T-cell (primary cell): ENCODE results near the gene CDC23. TPM values are rescaled to one million over a fixed set of nuclear protein-coding genes. Genes with fewer than 3 reads are reported as not detected.

Experiments used
- ATAC-seq, 4 experiments: fragments of 200-7000 bp in 3 of 4; fragments of 150-1000 bp in 1 of 4; cut with Tn5 transposase; replicated peaks in 1 of 4; 1 replicate in 3 of 4; 2 replicates in 1 of 4; pipeline ENCODE4 v1.10.0; 2021; ENCODE audit warnings: moderate library complexity in 3 of 4, mild to moderate bottlenecking in 2 of 4, moderate number of reproducible peaks in 1 of 4
- CTCF ChIA-PET, 2 donors: fragments of 300-600 bp; sonication (Branson Sonifier 250); formaldehyde crosslinking; loops; one replicate each; lab custom pipeline; 2022; ENCODE audit warnings: antibody characterized with exemption in 2 of 2; lab: Charles Lee
- POLR2A ChIA-PET, 2 donors: fragments of 300-600 bp; sonication (Branson Sonifier 250); formaldehyde crosslinking; loops; one replicate each; lab custom pipeline; 2022; ENCODE audit warnings: antibody characterized with exemption in 2 of 2; lab: Charles Lee
- DNase-seq, 35 experiments: peaks; one replicate each; pipeline versions ENCODE4 v3.0.0 to v3.0.0-alpha.2; 2013 to 2023
- H3K27ac ChIP-seq: one replicate; pipeline ENCODE4 v1.5.1; 2013; ENCODE audit warnings: low read length
- H3K27me3 ChIP-seq, 2 experiments: replicated peaks in 1 of 2; 1 replicate in 1 of 2; 2 replicates in 1 of 2; pipeline versions ENCODE4 v1.6.1 to v1.7.0; 2013; ENCODE audit warnings: low read length in 1 of 2, mixed read lengths in 1 of 2; ENCODE audit not compliant: control insufficient read depth in 2 of 2, insufficient read depth in 2 of 2; ENCODE audit errors: extremely low read depth in 1 of 2
- H3K36me3 ChIP-seq, 2 donors: 1 replicate in 1 of 2; 2 replicates in 1 of 2; pipeline versions ENCODE4 v1.6.1 to v1.7.0; 2013; ENCODE audit warnings: low read length in 1 of 2; ENCODE audit not compliant: control insufficient read depth in 2 of 2, insufficient read depth in 1 of 2; ENCODE audit errors: extremely low read depth in 1 of 2
- H3K4me1 ChIP-seq, 2 experiments: 1 replicate in 1 of 2; 2 replicates in 1 of 2; pipeline versions ENCODE4 v1.6.1 to v1.7.0; 2013; ENCODE audit warnings: low read length in 2 of 2, mixed read lengths in 1 of 2; ENCODE audit not compliant: insufficient read depth in 2 of 2, control insufficient read depth in 1 of 2; ENCODE audit errors: extremely low read depth in 1 of 2
- H3K4me3 ChIP-seq, 2 donors: 1 replicate in 1 of 2; 2 replicates in 1 of 2; pipeline versions ENCODE4 v1.5.1 to v1.7.0; 2013; ENCODE audit warnings: mild to moderate bottlenecking in 2 of 2, low read length in 1 of 2, moderate library complexity in 1 of 2; ENCODE audit not compliant: control insufficient read depth in 1 of 2; ENCODE audit errors: extremely low read depth in 1 of 2
- H3K9me3 ChIP-seq: 2 replicates; pipeline ENCODE4 v1.7.0; 2013
- H3K27ac Mint-ChIP-seq, 2 donors: one replicate each; pipeline ENCODE4 v1.8.0; 2020 to 2021; ENCODE audit warnings: mild to moderate bottlenecking in 2 of 2, mixed read lengths in 2 of 2
- H3K27me3 Mint-ChIP-seq, 2 donors: one replicate each; pipeline ENCODE4 v1.8.0; 2021 to 2022; ENCODE audit warnings: mixed read lengths in 2 of 2
- H3K36me3 Mint-ChIP-seq: one replicate; pipeline ENCODE4 v1.8.0; 2021; ENCODE audit warnings: mixed read lengths
- H3K4me1 Mint-ChIP-seq, 3 donors: one replicate each; pipeline ENCODE4 v1.8.0; 2020 to 2022; ENCODE audit warnings: mixed read lengths in 3 of 3, mild to moderate bottlenecking in 1 of 3
- H3K4me3 Mint-ChIP-seq, 3 donors: one replicate each; pipeline ENCODE4 v1.8.0; 2020 to 2022; ENCODE audit warnings: mild to moderate bottlenecking in 3 of 3, mixed read lengths in 3 of 3, moderate library complexity in 3 of 3
- H3K9me3 Mint-ChIP-seq, 3 donors: one replicate each; pipeline ENCODE4 v1.8.0; 2020 to 2022; ENCODE audit warnings: mixed read lengths in 3 of 3
- WGBS: methylation state at CpG from one replicate; pipeline ENCODE4 v1.1.5; 2013; ENCODE audit warnings: missing lambda C conversion rate; ENCODE audit not compliant: insufficient coverage; 5-methylcytosine and 5-hydroxymethylcytosine counted together
- total RNA-seq, 35 experiments: library from RNA in 6 of 35; stranded (reverse) in 6 of 35; fragments of 120-200 nt in 1 of 35; gene quantifications; one replicate each; pipeline versions ENCODE4 v1.2.1 to v1.2.4 and lab custom pipeline; 2013 to 2026

CDC23 gene
- total RNA-seq, 5 donors from 2014 or later (not counting 1 experiment from before 2014, with no cell fraction given) = 14.8 to 31.0 (median 23.8) TPM

- Histone ChIP-seq H3K9me3 (no peaks in the 10 kb centered on the region), H3K4me1 (peaks cover 9 to 21% of the 10 kb centered on the region in 2 experiments), H3K27me3 (no peaks in the 10 kb centered on the region), H3K27ac (no peak overlapping the region), H3K4me3 (no peak overlapping the region), H3K36me3 (peaks cover 0 to under 1% of the 10 kb centered on the region in 2 donors)
- H3K27ac Mint-ChIP-seq = no peak overlapping the region
- WGBS = 89% methylated on average over 1 of the region's 5 CpGs
- H3K4me1 Mint-ChIP-seq = peaks cover 4 to 8% (median 5%) of the 10 kb centered on the region in 3 donors
- H3K4me3 Mint-ChIP-seq = no peak overlapping the region
- no peak for ATAC-seq
- CTCF ChIA-PET = interaction anchor here in 1 of 2 donors (0.6 kb wide), 1 partner anchor 19 kb away, joined by 3 read pairs; no protein-coding TSS in a partner anchor
- H3K27me3 Mint-ChIP-seq = no peaks in the 10 kb centered on the region
- no peaks in the 10 kb centered on the region for H3K9me3 Mint-ChIP-seq
- peaks cover 4% of the 10 kb centered on the region for H3K36me3 Mint-ChIP-seq
- DNase-seq = no peak
- POLR2A ChIA-PET = no interaction called here
Measured at GRCh38 chr5:138180841-138181240, 32.3 kb downstream of the CDC23 start.

- POLR2A ChIA-PET = no interaction called here
- Mint-ChIP-seq H3K4me3 (peak overlapping the region in 2 of 3 donors; percentile 21 to 56), H3K4me1 (peaks cover 6 to 10% (median 6%) of the 10 kb centered on the region in 3 donors), H3K9me3 (no peaks in the 10 kb centered on the region), H3K36me3 (peaks cover 6% of the 10 kb centered on the region), H3K27ac (no peak overlapping the region), H3K27me3 (no peaks in the 10 kb centered on the region)
- ATAC-seq = no peak
- DNase-seq = peak in 2 of 35 experiments; percentile 6 to 58
- WGBS = no CpG with 5 or more reads among the region's 5 CpGs
- no peaks in the 10 kb centered on the region for H3K27me3 ChIP-seq
- H3K4me3 ChIP-seq = no peak overlapping the region
- no peak overlapping the region for H3K27ac ChIP-seq
- CTCF ChIA-PET = interaction anchor here (0.6 to 1.3 kb wide), 5 partner anchors 19 to 228 kb away, joined by 3 to 9 read pairs (median 3); no protein-coding TSS in a partner anchor
- H3K9me3 ChIP-seq = no peaks in the 10 kb centered on the region
- H3K36me3 ChIP-seq = peaks cover 0 to 4% of the 10 kb centered on the region in 2 donors
- peaks cover 9 to 21% of the 10 kb centered on the region in 2 experiments for H3K4me1 ChIP-seq
Measured at GRCh38 chr5:138180183-138180782, 32.8 kb downstream of the CDC23 start.

- H3K4me3 Mint-ChIP-seq = no peak overlapping the region
- DNase-seq (peak in 1 of 35 experiments; percentile 4), ATAC-seq (no peak)
- H3K4me1 Mint-ChIP-seq = peaks cover 8 to 14% (median 9%) of the 10 kb centered on the region in 3 donors
- H3K36me3 ChIP-seq = peaks cover 0 to 9% of the 10 kb centered on the region in 2 donors
- POLR2A ChIA-PET = interaction anchor here in 1 of 2 donors (0.5 kb wide), 1 partner anchor 28 kb away, joined by 4 read pairs; no protein-coding TSS in a partner anchor
- peaks cover 9 to 21% of the 10 kb centered on the region in 2 experiments for H3K4me1 ChIP-seq
- no peak overlapping the region for H3K27ac ChIP-seq
- WGBS = 11% methylated on average over 11 of the region's 23 CpGs
- H3K27ac Mint-ChIP-seq = no peak overlapping the region
- H3K27me3 ChIP-seq = no peaks in the 10 kb centered on the region
- CTCF ChIA-PET = interaction anchor here (0.5 to 1.3 kb wide), 10 partner anchors 26 to 1149 kb away, joined by 3 to 9 read pairs (median 4); partner anchors contain the start of genes CDC23 (in 1 of the 2) and CDC25C (in 1 of the 2)
- H3K27me3 Mint-ChIP-seq = no peaks in the 10 kb centered on the region
- H3K4me3 ChIP-seq = peak overlapping the region; percentile 66 to 97
- H3K36me3 Mint-ChIP-seq = peaks cover 8% of the 10 kb centered on the region
- no peaks in the 10 kb centered on the region for H3K9me3 Mint-ChIP-seq
- H3K9me3 ChIP-seq = no peaks in the 10 kb centered on the region
Measured at GRCh38 chr5:138179277-138179857, 33.8 kb downstream of the CDC23 start.

GRCh38 chr5:138178516-138179276, 34.4 kb downstream of the CDC23 start, which contains the start of the genes BRD8 and KIF20A:
Gene BRD8 (minus strand): TSS chr5:138178630. CDS start chr5:138178614, 16 bp downstream.
Gene KIF20A (plus strand): TSS chr5:138179112. CDS start chr5:138179681, 569 bp downstream.
- no peaks in the 10 kb centered on the region for H3K9me3 Mint-ChIP-seq
- Histone ChIP-seq H3K9me3 (no peaks in the 10 kb centered on the region), H3K4me1 (peaks cover 9 to 21% of the 10 kb centered on the region in 2 experiments), H3K27ac (peak within 1 kb of the TSS; percentile 50), H3K36me3 (peaks cover 0 to 9% of the 10 kb centered on the region in 2 donors), H3K27me3 (no peaks in the 10 kb centered on the region), H3K4me3 (peak within 1 kb of the TSS; percentile 66 to 97)
- H3K36me3 Mint-ChIP-seq = peaks cover 10% of the 10 kb centered on the region
- DNase-seq = peak; percentile 73 to 92 (median 83)
- peak; percentile 90 to 93 (median 93) for ATAC-seq
- H3K27me3 Mint-ChIP-seq = no peaks in the 10 kb centered on the region
- no peak within 1 kb of the TSS for H3K27ac Mint-ChIP-seq
- ChIA-PET POLR2A (interaction anchor here (0.5 to 1.5 kb wide), 2 partner anchors 28 to 159 kb away, joined by 4 to 6 read pairs; partner anchors contain the start of gene FAM53C (in 1 of the 2)), CTCF (interaction anchor here (0.5 to 1.9 kb wide), 11 partner anchors 27 to 1150 kb away, joined by 3 to 10 read pairs (median 5); partner anchors contain the start of genes KDM3B (in 2 of the 2), CDC23 (in 1 of the 2), CDC25C (in 1 of the 2) and EGR1 (in 1 of the 2))
- under 1% methylated on average over 34 of the region's 41 CpGs for WGBS
- peak within 1 kb of the TSS in 1 of 3 donors; percentile 56 for H3K4me3 Mint-ChIP-seq
- peaks cover 9 to 14% (median 10%) of the 10 kb centered on the region in 3 donors for H3K4me1 Mint-ChIP-seq

- peaks cover 0 to 14% of the 10 kb centered on the region in 2 donors for H3K36me3 ChIP-seq
- peak overlapping the region; percentile 66 to 97 for H3K4me3 ChIP-seq
- ChIA-PET POLR2A (interaction anchor here in 1 of 2 donors (0.7 to 1.5 kb wide), 4 partner anchors 35 to 398 kb away, joined by 4 to 6 read pairs (median 4); partner anchors contain the start of genes CDC23, FAM53C and KDM3B), CTCF (interaction anchor here (0.5 to 1.9 kb wide), 11 partner anchors 28 to 325 kb away, joined by 3 to 10 read pairs (median 3); partner anchors contain the start of genes KDM3B (in 2 of the 2), EGR1 (in 1 of the 2) and PKD2L2 (in 1 of the 2))
- peaks cover 9 to 17% (median 13%) of the 10 kb centered on the region in 3 donors for H3K4me1 Mint-ChIP-seq
- WGBS = 0% methylated on average over 14 of the region's 16 CpGs
- peaks cover 9 to 21% of the 10 kb centered on the region in 2 experiments for H3K4me1 ChIP-seq
- H3K9me3 Mint-ChIP-seq = no peaks in the 10 kb centered on the region
- peak in 21 of 35 experiments; percentile 3 to 43 (median 13) for DNase-seq
- H3K9me3 ChIP-seq = no peaks in the 10 kb centered on the region
- no peaks in the 10 kb centered on the region for H3K27me3 Mint-ChIP-seq
- no peaks in the 10 kb centered on the region for H3K27me3 ChIP-seq
- no peak overlapping the region for H3K4me3 Mint-ChIP-seq
- H3K27ac ChIP-seq = peak overlapping the region; percentile 50
- H3K36me3 Mint-ChIP-seq = peaks cover 13% of the 10 kb centered on the region
- no peak overlapping the region for H3K27ac Mint-ChIP-seq
- ATAC-seq = peak in 2 of 4 experiments; percentile 7 to 23
Measured at GRCh38 chr5:138177941-138178515, 35.1 kb downstream of the CDC23 start.
